H9 (cell line): ENCODE results near the gene SCN3A. TPM values are rescaled to one million over a fixed set of nuclear protein-coding genes. Genes with fewer than 3 reads are reported as not detected.

ENCODE experiments used
- DNase-seq: peaks from one replicate; pipeline ENCODE4 v3.0.0-alpha.2; 2017
- H2AFZ ChIP-seq: one replicate; pipeline ENCODE4 v1.6.1; 2013; ENCODE audit warnings: mild to moderate bottlenecking, low read length, control low read depth, moderate library complexity
- H2AK5ac ChIP-seq: 2 replicates; pipeline ENCODE4 v1.6.1; 2013; ENCODE audit warnings: low read length, control low read depth, mixed read lengths; ENCODE audit not compliant: insufficient read length
- H2BK120ac ChIP-seq: one replicate; pipeline ENCODE4 v1.6.1; 2013; ENCODE audit warnings: low read depth, mild to moderate bottlenecking, low read length, control low read depth, inconsistent platforms; ENCODE audit not compliant: poor library complexity, severe bottlenecking
- H2BK12ac ChIP-seq: 2 replicates; pipeline ENCODE4 v1.6.1; 2013; ENCODE audit warnings: low read length, control low read depth, mixed read lengths, low read depth; ENCODE audit not compliant: insufficient read length
- H2BK15ac ChIP-seq: 2 replicates; pipeline ENCODE4 v1.6.1; 2013; ENCODE audit warnings: low read depth, low read length, control low read depth
- H2BK20ac ChIP-seq: one replicate; pipeline ENCODE4 v1.6.1; 2013; ENCODE audit warnings: low read depth, mild to moderate bottlenecking, low read length, control low read depth, inconsistent platforms; ENCODE audit not compliant: poor library complexity, severe bottlenecking
- H2BK5ac ChIP-seq: 2 replicates; pipeline ENCODE4 v1.6.1; 2013; ENCODE audit warnings: low read length, control low read depth, mixed read lengths; ENCODE audit not compliant: insufficient read length
- H3K14ac ChIP-seq: 2 replicates; pipeline ENCODE4 v1.6.1; 2013; ENCODE audit warnings: low read length, control low read depth; ENCODE audit not compliant: insufficient read depth
- H3K18ac ChIP-seq: 2 replicates; pipeline ENCODE4 v1.6.1; 2013; ENCODE audit warnings: low read depth, mild to moderate bottlenecking, mixed read lengths, low read length, control low read depth; ENCODE audit not compliant: insufficient read length
- H3K23ac ChIP-seq: 2 replicates; pipeline ENCODE4 v1.6.1; 2013; ENCODE audit warnings: low read length, control low read depth, mixed read lengths, low read depth; ENCODE audit not compliant: insufficient read length
- H3K23me2 ChIP-seq: 2 replicates; pipeline ENCODE4 v1.6.1; 2013; ENCODE audit warnings: low read depth, mild to moderate bottlenecking, mixed read lengths, low read length, control low read depth; ENCODE audit not compliant: insufficient read length, poor library complexity, severe bottlenecking
- H3K27ac ChIP-seq: 2 replicates; pipeline ENCODE4 v1.5.1; 2013; ENCODE audit warnings: low read length, control low read depth, mixed read lengths, low read depth; ENCODE audit not compliant: insufficient read length
- H3K27me3 ChIP-seq: 2 replicates; pipeline ENCODE4 v1.6.1; 2013; ENCODE audit warnings: low read length, control low read depth, inconsistent platforms; ENCODE audit not compliant: insufficient read depth
- H3K4ac ChIP-seq: 2 replicates; pipeline ENCODE4 v1.6.1; 2013; ENCODE audit warnings: low read depth, mild to moderate bottlenecking, control low read depth, inconsistent platforms, low read length, moderate library complexity
- H3K4me1 ChIP-seq: 2 replicates; pipeline ENCODE4 v1.6.1; 2013; ENCODE audit warnings: low read length, control low read depth, inconsistent platforms; ENCODE audit not compliant: insufficient read depth
- H3K4me2 ChIP-seq: 2 replicates; pipeline ENCODE4 v1.6.1; 2013; ENCODE audit warnings: low read length, control low read depth, mixed read lengths; ENCODE audit not compliant: insufficient read length, insufficient read depth
- H3K56ac ChIP-seq: 2 replicates; pipeline ENCODE4 v1.6.1; 2013; ENCODE audit warnings: low read depth, mild to moderate bottlenecking, mixed read lengths, low read length, control low read depth; ENCODE audit not compliant: insufficient read length
- H3K79me1 ChIP-seq: 2 replicates; pipeline ENCODE4 v1.6.1; 2013; ENCODE audit warnings: low read depth, mild to moderate bottlenecking, moderate library complexity, low read length, control low read depth, inconsistent platforms; ENCODE audit not compliant: insufficient read depth, poor library complexity, severe bottlenecking
- H3K79me2 ChIP-seq: 2 replicates; pipeline ENCODE4 v1.6.1; 2013; ENCODE audit warnings: low read length, control low read depth, inconsistent platforms; ENCODE audit not compliant: insufficient read depth
- H3K9ac ChIP-seq: 2 replicates; pipeline ENCODE4 v1.6.1; 2013; ENCODE audit warnings: low read length, control low read depth, mixed read lengths; ENCODE audit not compliant: insufficient read length; ENCODE audit errors: extremely low read depth
- H3K9me3 ChIP-seq: one replicate; pipeline ENCODE4 v1.6.1; 2013; ENCODE audit warnings: low read depth, low read length, inconsistent platforms; ENCODE audit not compliant: control insufficient read depth
- H3T11ph ChIP-seq: one replicate; pipeline ENCODE4 v1.6.1; 2013; ENCODE audit warnings: mild to moderate bottlenecking, low read length, control low read depth, inconsistent platforms
- H4K20me1 ChIP-seq: one replicate; pipeline ENCODE4 v1.6.1; 2013; ENCODE audit not compliant: control insufficient read depth, insufficient read length, insufficient read depth
- H4K5ac ChIP-seq: 2 replicates; pipeline ENCODE4 v1.6.1; 2013; ENCODE audit warnings: low read depth, mild to moderate bottlenecking, mixed read lengths, low read length, control low read depth; ENCODE audit not compliant: insufficient read length
- H4K8ac ChIP-seq: replicated peaks from 2 replicates; pipeline ENCODE4 v1.6.1; 2013; ENCODE audit warnings: low read length, control low read depth, mixed read lengths, low read depth; ENCODE audit not compliant: insufficient read length
- H4K91ac ChIP-seq: 2 replicates; pipeline ENCODE4 v1.6.1; 2013; ENCODE audit warnings: low read depth, mild to moderate bottlenecking, moderate library complexity, mixed read lengths, low read length, control low read depth; ENCODE audit not compliant: insufficient read length
- H3K27ac Mint-ChIP-seq, 3 experiments: 2 replicates in 2 of 3; 3 replicates in 1 of 3; pipeline ENCODE4 v1.8.0; 2020 to 2021; ENCODE audit warnings: mixed read lengths in 3 of 3, mild to moderate bottlenecking in 1 of 3, moderate library complexity in 1 of 3
- H3K27me3 Mint-ChIP-seq: 2 replicates; pipeline ENCODE4 v1.8.0; 2021; ENCODE audit warnings: low read depth, mild to moderate bottlenecking, moderate library complexity, mixed read lengths
- H3K36me3 Mint-ChIP-seq, 3 experiments: 2 replicates in 2 of 3; 3 replicates in 1 of 3; pipeline ENCODE4 v1.8.0; 2020 to 2021; ENCODE audit warnings: low read depth in 3 of 3, mixed read lengths in 3 of 3; ENCODE audit not compliant: insufficient read depth in 1 of 3
- H3K4me1 Mint-ChIP-seq, 2 experiments: 2 replicates each; pipeline ENCODE4 v1.8.0; 2020; ENCODE audit warnings: mixed read lengths in 2 of 2
- H3K4me3 Mint-ChIP-seq, 2 experiments: 2 replicates in 1 of 2; 3 replicates in 1 of 2; pipeline ENCODE4 v1.8.0; 2020 to 2021; ENCODE audit warnings: mild to moderate bottlenecking in 2 of 2, mixed read lengths in 2 of 2, moderate library complexity in 1 of 2
- H3K9me3 Mint-ChIP-seq, 2 experiments: 2 replicates in 1 of 2; 3 replicates in 1 of 2; pipeline ENCODE4 v1.8.0; 2020; ENCODE audit warnings: mild to moderate bottlenecking in 2 of 2, mixed read lengths in 2 of 2, moderate library complexity in 1 of 2
- WGBS: extraction: QIAGEN DNeasy Blood & Tissue Kit; methylation state at CpG from one replicate; pipeline ENCODE4 v1.1.7; 2013; ENCODE audit warnings: missing lambda C conversion rate, low lambda C conversion rate, mixed read lengths; ENCODE audit not compliant: insufficient read length; ENCODE audit errors: extremely low coverage; 5-methylcytosine and 5-hydroxymethylcytosine counted together
- total RNA-seq: library from RNA; stranded (reverse); gene quantifications from 2 replicates; pipeline ENCODE4 v1.2.1, GENCODE V29; 2021
- TF ChIP-seq, protein P1 (sequence below): fragments of 200-600 bp; sonication (generic); conservative IDR thresholded peaks from 3 replicates; pipeline ENCODE4 v1.8.0; 2021; ENCODE audit warnings: antibody characterized with exemption, mild to moderate bottlenecking

The SCN3A gene
- total RNA-seq, 1 experiment from 2014 or later: not detected

DNA sequence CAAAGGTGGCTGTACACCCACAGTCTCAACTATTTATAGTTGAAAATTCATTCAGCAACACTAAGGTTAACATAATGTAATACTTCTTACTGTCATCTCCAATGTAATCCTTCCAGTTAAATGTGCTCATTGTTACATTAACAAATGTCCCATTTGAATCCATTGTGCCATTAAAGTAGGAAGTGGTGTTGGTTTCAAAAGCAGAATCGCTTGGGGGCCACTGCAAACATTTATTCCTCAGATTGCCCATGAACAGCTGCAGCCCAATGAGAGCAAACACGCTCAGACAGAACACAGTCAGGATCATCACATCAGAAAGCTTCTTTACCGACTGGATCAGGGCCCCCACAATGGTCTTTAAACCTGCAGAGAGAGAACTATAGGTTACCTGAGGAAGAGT is 41.4 kb downstream of the SCN3A start:
- Mint-ChIP-seq H3K4me3 (no peak overlapping the region), H3K27me3 (no peaks in the 10 kb centered on the region), H3K9me3 (no peaks in the 10 kb centered on the region; a peak in 1 of 5 replicates), H3K27ac (no peak overlapping the region), H3K36me3 (no peaks in the 10 kb centered on the region), H3K4me1 (0 out of 4 replicates have a peak, but pooled peaks cover 0 to 2% of the 10 kb centered on the region in 2 experiments)
- Histone ChIP-seq H4K8ac (no peak overlapping the region), H3K4me1 (no peaks in the 10 kb centered on the region), H2AK5ac (no peak overlapping the region), H3K14ac (no peak overlapping the region), H2BK12ac (no peak overlapping the region), H4K5ac (no peak overlapping the region), H2BK120ac (no peak overlapping the region), H3T11ph (no peak overlapping the region), H4K91ac (no peak overlapping the region), H2BK5ac (no peak overlapping the region), H2BK15ac (no peak overlapping the region), H2AFZ (no peak overlapping the region), H3K23ac (no peak overlapping the region), H3K4me2 (no peak overlapping the region), H4K20me1 (no peaks in the 10 kb centered on the region), H3K56ac (no peak overlapping the region), H3K79me2 (no peaks in the 10 kb centered on the region), H3K4ac (no peak overlapping the region), H3K9ac (no peak overlapping the region), H2BK20ac (no peak overlapping the region), H3K18ac (no peak overlapping the region), H3K23me2 (no peaks in the 10 kb centered on the region), H3K79me1 (no peaks in the 10 kb centered on the region), H3K9me3 (no peaks in the 10 kb centered on the region), H3K27ac (no peak overlapping the region), H3K27me3 (no peaks in the 10 kb centered on the region)
- TF ChIP-seq, protein P1, sequence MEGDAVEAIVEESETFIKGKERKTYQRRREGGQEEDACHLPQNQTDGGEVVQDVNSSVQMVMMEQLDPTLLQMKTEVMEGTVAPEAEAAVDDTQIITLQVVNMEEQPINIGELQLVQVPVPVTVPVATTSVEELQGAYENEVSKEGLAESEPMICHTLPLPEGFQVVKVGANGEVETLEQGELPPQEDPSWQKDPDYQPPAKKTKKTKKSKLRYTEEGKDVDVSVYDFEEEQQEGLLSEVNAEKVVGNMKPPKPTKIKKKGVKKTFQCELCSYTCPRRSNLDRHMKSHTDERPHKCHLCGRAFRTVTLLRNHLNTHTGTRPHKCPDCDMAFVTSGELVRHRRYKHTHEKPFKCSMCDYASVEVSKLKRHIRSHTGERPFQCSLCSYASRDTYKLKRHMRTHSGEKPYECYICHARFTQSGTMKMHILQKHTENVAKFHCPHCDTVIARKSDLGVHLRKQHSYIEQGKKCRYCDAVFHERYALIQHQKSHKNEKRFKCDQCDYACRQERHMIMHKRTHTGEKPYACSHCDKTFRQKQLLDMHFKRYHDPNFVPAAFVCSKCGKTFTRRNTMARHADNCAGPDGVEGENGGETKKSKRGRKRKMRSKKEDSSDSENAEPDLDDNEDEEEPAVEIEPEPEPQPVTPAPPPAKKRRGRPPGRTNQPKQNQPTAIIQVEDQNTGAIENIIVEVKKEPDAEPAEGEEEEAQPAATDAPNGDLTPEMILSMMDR: no peak
- no CpG with 5 or more reads among the region's 3 CpGs for WGBS
- no peak for DNase-seq
